Pons (tissue), 1 donor: ENCODE results near the gene CCND1.
A peak's percentile ranks its signal among the peaks of the same experiment; 100 is the strongest.
"Not testable (repeated sequence)": the region's sequence is repeated elsewhere in the genome, so short reads cannot be mapped to it uniquely, and the experiment has no call there.

Source experiments
- DNase-seq: peaks from one replicate; pipeline ENCODE4 v3.0.0-alpha.2; 2016; ENCODE audit warnings: low spot score

CCND1 gene

DNA sequence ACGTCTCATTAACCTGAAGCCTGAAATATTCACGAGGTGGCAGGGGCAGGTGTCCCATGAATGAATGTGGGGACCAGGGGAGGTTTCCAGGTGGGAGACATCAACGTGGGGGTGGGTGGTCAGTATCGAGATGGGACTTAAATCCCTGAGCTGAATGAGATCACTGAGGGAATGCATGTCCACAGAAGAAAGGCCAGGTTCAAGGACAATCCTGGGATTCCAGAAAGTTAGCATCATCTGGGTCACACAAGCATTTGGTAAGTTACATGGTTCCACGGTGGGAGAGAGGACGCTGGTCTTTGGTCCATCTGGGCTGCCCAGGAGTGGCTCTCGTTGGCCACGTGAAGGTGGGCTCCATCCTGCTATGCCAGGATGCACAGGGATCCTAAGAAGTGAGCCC lies 22.7 kb upstream of the CCND1 start:
- DNase-seq: no peak

DNA sequence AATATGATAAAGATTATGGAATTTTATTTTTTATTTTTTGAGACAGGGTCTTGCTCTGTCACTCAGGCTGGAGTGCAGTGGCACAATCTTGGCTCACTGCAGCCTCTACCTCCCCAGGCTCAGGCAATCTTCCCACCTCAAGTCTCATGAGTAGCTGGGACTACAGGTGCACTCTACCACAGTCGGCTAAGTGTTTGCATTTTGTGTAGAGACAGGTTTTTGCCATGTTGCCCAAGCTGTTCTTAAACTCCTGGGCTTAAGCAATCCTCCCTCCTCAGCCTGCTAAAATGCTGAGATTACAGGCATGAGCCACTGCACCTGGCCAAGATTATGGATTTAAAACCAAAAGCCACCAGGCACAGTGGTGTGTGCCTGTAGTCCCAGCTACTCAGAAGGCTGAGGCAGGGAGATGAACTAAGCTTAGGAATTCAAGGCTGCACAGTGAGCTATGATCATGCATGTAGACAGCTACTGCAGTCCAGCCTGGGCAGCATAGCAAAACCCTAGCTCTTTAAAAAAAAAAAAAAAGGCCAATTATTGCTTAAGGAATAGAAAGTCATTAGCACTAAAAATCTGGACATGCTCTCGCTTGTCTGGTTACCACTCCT lies 20.2 kb upstream of the CCND1 start:
- no peak for DNase-seq

DNA sequence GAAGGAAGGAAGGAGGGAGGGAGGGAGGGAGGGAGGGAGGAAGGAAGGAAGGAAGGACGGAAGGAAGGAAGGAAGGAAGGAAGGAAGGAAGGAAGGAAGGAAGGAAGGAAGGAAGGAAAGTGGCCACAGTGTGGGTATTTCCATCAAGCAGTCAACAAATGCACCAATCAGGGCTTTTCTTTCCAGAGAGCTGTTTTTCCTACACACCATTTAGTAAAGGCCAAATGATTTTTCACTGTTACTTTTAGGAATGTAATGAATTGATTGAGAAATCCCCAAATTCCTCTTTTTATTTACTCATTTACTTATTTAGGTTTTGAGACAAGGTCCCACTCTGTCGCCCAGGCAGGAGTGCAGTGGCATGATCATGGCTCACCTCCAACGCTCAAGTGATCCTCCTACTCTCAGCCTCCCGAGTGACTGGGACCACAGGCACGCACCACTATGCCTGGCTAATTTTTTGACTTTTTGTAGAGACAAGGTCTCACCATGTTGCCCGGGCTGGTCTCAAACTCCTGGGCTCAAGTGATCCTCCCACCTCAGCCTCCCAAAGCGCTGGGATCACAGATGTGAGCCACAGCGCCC lies 18.8 kb upstream of the CCND1 start:
- DNase-seq: not testable (repeated sequence)

DNA sequence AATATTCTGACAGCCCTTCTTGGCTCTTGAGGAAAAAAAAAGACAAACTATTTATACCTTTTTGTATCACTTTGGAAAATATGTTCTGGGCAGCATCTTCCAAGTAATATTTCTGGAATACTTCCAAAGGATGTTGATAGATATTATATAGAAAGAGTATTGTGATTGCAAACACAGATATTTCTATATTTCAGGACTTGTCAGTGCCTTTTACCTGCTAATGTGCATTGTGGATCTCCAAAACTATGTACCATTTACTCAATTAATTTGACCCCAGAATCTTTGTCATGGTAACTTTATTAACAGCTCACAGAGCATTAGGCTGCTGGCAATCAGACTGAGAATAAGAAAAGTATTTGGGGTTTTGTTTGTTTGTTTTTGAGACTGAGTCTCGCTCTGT lies 16.7 kb upstream of the CCND1 start:
- no peak for DNase-seq

DNA sequence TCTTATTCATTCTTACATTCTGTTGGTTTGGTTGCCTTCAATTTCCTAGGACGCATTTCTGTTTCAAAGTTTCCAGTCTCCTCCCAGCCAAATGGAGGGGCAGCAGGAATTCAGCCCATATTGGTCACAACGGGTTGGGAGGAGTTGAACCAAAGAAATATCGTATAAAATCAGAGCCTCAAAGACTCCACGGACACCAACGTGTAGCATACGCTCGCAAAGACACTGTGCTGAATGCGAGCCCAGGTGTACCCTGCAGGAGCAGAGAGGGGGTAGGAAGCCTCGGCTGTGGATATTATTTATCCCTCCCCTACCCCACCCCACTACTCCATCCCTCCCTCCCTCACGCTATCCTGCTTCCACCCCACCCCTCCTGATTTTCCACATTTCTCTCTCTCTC lies 15.5 kb upstream of the CCND1 start:
- DNase-seq: no peak

DNA sequence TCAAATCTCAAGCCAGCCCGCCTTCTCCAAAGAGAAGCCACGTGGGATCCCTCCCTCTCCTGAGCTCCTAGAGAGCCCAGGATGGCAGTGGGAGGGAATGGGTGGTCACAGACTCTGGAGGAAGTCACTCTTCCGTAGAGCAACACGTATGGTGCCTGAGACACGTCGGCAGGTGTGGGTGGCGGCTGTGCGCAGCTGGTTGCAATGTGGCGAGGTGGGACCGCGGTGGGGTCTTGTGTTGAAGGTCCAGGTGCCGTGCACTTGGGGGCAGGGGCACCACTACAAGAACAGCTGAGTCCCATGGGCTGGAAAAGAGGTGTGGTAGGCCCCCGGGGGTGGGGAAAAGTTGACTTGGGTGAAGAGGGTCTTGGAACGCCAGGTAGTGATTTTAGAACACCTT lies 13.4 kb upstream of the CCND1 start:
- DNase-seq: no peak

DNA sequence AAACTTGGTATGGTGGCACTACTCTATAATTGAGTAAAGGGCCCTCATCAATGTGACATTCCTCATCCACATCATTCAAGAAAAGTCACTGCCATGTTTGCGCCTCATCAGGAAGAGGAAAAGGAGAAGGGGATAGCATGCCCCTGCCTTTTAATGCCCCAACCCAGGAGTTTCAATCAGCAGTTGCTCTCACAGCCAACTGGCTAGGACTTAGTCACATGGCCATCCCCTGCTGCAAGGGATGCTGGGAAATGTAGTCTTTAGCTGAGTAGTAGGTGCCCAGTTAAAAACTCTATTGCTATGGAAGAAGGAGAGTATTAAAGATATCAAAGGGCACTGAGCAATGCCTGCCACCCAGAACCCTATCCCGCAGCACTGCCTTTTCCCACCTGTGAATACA lies 10.9 kb upstream of the CCND1 start:
- no peak for DNase-seq

DNA sequence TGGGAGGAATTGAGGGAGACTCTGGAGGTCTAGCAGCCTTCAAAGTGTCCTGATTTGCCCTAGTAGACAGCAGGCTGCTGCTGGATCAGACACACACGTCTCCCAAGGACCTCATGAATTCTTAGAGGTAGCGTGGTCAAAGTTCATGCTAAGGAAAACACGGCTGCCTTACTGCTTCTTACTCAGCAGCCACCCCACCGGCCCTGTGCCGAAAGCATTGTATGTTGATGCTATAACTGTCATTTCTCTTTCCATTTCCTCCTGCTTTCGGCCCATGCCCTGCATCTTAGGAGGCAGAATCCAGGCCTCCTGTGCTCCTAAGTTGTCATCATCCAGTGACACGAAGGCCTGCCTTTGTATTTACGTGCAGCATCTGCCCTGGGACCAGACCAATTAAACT lies 10.5 kb upstream of the CCND1 start:
- DNase-seq: no peak

DNA sequence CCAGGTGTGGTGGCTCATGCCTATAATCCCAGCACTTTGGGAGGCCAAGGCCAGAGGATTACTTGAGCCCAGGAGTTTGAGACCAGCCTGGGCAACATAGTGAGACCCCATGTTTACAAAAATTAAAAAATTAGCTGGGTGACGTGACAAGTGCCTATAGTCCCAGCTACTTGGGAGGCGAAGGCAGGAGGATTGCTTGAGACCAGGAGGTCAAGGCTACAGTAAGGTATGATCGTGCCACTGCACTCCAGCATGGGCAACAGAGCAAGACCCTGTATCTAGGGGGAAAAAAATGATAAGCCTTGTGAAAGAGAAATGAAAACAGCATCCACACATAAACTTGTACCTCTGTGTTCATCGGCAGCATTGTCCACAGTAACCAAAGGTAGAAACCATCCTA lies 8.1 kb upstream of the CCND1 start:
- no peak for DNase-seq

DNA sequence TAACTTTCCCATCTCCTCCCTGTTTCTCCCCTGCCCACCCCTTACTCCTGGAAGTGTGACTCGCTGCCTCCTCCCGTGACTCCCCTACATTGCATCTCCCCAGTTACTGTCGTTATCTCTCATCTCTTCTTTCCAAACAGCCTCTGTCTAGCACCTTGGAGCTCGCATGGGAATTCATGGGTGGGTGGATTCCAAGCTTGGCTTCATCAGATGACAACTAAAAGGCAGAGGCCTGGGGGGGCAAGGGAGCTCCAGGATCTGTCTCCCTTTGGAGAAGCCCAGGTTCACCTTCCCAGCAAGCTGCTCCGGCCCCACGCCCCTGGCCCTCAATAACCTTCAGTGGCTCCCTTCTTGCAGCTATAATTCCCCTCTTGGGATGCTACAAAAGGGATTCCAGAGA lies 6.9 kb upstream of the CCND1 start:
- no peak for DNase-seq

DNA sequence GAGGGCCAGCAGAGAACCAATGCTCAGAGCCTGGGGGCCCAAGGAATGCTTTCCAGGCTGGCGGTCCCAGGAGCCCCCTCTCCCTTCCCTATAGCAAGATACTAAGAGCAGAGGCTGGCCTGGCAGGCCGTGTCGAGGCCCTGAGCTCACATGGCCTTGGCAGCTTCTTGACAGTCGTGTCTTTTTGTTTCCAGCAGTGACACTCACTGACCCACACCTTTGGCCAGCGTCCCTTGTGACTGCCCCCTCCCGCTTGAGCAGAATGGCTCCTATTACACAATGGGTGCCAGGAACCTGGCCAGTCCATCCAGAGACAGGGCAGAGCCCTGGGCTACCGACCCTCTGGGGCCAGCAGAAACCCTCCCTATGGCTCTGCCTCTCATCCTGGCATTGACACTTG lies 6.4 kb upstream of the CCND1 start:
- no peak for DNase-seq

DNA sequence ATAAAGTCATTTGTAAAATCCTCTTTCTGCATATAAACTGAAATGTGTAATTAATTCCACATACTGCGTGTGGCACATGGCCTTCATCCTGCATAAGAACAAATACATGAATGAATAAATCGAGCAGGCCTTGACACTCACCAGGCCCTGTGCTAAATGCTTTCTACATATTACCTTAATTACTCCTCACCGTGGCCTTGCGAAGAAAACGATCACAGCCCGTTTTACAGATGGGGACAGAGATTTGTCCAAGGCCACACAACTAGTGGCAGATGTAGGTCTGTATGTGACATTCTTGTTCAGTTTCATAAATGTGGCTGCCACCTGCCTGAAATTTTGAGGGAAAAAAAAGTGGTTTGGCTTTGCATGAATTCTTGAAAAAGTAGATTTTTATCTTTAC lies 5.8 kb upstream of the CCND1 start:
- DNase-seq: no peak

DNA sequence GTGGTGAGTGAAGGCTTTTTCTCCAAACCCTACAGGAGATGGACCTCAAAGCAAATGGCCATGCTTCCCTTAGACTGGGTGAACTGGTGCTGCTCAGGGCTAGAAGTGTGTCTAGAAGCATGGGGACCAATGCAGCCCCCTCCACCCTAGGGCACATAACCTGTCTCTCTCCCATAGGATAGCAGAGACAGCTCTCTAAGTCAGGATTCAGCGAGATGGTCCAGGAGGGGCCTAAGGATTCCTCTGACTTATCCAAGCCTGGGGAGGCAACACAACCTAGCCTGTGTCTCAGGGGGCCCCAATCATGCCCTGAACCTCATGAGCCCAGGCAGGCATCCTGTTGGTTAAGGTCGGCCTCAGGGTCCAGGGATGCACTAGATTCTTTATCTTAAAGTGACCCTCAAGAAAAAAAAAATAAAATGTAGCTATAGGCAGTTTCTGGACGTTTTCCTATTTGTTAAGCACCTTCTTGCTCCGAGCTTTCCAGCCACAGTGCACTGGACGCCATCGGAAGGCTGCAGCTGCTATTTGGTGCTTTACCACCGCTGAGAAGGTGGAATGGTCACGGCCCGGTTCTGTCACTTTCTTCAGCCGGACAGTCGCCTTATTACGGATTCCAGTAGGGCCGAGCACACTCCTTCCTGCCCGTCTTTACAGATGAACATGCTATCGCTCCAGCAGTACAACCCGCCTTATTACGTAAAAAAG lies 5.0 kb upstream of the CCND1 start:
- no peak for DNase-seq

DNA sequence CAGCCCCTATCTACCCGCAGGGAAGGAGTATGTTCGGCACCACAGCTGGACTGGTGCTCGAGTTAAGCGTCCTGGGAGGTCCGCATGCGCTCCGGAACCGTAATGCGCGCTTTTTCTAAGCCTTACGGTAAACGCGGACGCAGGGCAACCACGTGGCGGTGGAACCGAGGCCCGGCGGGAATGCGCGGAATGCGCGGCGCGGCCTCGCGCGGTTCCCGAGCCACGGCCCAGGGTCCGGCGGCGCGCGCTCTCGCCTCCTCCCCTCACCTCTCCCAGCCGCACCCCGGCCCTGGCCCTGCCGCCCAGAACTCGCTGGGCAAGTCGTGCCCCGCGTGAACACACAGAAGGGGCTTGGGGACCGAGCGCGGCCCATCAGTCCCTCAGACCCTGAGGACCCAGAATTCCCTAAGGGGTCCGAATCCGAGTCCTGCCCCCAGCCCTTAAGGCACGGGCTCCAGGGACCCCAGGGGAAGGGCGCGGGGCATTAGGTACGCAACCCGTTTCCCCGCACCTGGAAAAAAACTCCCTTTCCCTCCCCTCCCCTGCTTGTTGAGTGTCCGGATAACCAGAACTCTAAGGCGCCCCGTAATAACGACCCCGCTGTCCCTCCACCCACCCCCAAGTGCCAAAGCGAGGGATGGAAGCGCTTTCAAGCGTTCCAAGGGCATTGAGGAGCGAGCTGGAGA lies 4.3 kb upstream of the CCND1 start:
- peak; percentile 34 for DNase-seq

DNA sequence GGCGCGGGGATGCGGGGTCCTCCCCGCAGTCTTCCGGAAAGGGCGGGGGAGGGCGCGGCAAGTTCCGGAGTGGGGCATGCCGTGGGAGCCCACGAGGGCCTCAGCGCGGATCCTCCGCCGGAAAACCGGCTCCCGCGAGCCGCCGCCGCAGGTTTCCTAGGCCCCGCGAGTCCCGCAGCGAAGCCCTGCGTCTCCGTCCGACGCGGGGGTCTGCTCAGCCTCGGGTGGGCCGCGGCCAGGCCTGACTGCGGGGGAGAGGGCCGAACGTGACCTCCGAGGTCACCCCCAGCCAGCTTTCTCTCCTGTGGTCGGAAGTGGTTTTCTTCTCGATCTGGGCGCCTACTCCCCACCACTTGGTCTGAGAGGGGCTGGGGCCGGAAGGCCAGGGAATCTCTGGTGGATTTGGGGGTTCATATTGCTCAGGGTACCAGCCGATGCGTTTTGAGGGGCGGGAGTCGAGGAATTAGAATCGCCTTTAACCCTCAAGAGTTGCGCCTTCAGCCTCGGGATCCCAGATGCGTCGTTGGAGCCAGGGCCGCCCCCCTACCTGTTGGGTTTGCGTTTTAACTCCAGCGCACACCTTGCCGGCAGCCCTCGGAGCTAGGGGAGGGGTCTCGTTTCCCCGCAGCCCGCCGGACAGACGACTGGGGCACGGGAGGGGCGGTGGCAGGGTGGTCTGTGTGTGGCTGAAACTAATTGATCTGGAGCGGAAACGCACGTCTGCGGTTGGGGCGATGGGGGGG lies 3.6 kb upstream of the CCND1 start:
- no peak for DNase-seq

DNA sequence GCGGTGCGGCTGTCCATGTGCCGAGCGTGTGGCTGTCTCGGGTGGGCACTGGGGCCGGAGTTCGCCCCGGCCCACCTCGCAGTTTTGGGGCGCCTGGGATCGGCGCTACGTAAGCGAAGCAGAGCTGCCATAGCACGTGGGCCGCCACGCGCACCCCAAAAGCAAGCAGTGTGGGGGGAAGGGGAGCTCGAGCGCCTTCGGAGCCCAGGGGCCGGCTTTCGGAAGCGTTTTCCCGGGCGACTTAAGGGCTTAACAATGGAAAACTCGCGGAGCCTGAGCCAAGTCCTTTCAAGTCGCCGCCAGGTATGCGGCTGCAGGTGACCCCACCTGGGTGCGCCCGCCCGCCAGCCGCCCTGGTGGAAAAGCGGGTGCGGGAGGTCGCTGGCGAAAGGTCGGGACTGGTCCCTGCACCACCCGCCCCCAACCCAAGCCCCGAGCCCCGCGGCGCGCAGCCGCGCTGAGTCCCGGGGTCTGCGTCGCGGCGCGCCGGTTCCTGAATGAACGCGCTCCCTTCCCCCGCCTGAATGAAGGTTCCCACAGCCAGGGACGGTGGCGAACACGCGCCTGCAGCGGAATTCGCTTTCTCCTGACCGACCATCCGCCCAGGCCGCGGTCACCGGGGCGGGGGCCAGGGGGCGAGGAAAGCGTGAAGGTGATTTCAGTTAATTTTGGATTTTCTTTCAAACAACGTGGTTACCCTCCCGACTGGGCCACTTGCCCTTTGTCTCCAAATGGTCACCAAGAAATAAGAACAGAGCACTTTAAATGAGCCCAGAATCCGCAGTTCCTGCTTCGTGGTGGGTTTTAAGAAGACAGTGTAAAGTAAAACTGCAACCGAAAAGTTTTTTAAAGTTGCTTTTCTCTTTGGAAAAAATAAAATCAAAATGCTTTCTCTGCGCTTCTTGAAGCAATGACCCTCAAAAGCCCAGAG lies 2.8 kb upstream of the CCND1 start:
- no peak for DNase-seq

DNA sequence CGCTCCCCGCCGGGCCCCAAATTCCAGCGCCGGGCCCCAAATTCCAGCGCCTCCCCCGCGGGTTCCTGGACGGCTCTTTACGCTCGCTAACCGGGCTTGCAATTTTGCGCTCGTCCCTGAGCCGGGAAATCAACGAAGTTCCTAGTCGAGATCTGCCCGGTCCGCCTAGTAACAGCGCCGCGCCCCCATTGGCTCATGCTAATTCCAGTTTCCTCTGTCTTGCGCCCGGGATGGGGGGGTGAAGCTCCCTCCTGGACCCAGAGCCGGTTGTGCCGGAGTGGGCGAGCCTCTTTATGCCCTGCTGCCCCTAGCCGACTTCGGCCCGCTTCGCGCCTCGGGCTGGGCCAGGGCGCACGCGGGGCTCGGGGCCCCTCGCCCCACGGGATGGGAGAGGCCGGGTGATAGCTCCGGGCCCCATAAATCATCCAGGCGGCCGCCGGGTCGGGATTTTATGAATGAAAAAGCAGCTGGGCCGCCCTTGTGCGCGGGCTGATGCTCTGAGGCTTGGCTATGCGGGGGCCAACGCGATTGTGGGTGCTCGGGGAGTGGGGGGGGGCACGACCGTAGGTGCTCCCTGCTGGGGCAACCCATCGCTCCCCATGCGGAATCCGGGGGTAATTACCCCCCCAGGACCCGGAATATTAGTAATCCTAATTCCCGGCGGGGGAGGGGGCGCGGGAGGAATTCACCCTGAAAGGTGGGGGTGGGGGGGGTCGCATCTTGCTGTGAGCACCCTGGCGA lies 1.8 kb upstream of the CCND1 start:
- DNase-seq: peak; percentile 77

DNA sequence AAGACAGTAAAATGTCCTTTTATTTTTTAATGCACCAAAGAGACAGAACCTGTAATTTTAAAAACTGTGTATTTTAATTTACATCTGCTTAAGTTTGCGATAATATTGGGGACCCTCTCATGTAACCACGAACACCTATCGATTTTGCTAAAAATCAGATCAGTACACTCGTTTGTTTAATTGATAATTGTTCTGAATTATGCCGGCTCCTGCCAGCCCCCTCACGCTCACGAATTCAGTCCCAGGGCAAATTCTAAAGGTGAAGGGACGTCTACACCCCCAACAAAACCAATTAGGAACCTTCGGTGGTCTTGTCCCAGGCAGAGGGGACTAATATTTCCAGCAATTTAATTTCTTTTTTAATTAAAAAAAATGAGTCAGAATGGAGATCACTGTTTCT lies 1.1 kb upstream of the CCND1 start:
- DNase-seq: no peak

DNA sequence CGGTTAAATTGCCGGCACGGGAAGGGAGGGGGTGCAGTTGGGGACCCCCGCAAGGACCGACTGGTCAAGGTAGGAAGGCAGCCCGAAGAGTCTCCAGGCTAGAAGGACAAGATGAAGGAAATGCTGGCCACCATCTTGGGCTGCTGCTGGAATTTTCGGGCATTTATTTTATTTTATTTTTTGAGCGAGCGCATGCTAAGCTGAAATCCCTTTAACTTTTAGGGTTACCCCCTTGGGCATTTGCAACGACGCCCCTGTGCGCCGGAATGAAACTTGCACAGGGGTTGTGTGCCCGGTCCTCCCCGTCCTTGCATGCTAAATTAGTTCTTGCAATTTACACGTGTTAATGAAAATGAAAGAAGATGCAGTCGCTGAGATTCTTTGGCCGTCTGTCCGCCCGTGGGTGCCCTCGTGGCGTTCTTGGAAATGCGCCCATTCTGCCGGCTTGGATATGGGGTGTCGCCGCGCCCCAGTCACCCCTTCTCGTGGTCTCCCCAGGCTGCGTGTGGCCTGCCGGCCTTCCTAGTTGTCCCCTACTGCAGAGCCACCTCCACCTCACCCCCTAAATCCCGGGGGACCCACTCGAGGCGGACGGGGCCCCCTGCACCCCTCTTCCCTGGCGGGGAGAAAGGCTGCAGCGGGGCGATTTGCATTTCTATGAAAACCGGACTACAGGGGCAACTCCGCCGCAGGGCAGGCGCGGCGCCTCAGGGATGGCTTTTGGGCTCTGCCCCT lies 529 bp upstream of the CCND1 start:
- DNase-seq: no peak
